Peyer's patch (tissue), 4 donors: ENCODE results near the gene KLK3. TPM values are rescaled to one million over a fixed set of nuclear protein-coding genes. Genes with fewer than 3 reads are reported as not detected.
A peak's percentile ranks its signal among the peaks of the same experiment; 100 is the strongest.

Source experiments
- DNase-seq, 3 donors: peaks; one replicate each; pipeline ENCODE4 v3.0.0-alpha.2; 2017 to 2019
- H3K27ac ChIP-seq, 4 donors: fragments of 200-600 bp; sonication (generic); one replicate each; pipeline ENCODE4 v1.5.1; 2016 to 2019
- H3K27me3 ChIP-seq, 2 donors: fragments of 200-600 bp; sonication (generic); one replicate each; pipeline ENCODE4 v1.5.1; 2019
- H3K36me3 ChIP-seq, 3 donors: fragments of 200-600 bp; sonication (generic); one replicate each; pipeline ENCODE4 v1.5.1; 2016 to 2019
- H3K4me1 ChIP-seq, 4 donors: fragments of 200-600 bp; sonication (generic); one replicate each; pipeline ENCODE4 v1.5.1; 2016 to 2019
- H3K4me3 ChIP-seq, 4 donors: fragments of 200-600 bp; sonication (generic); 1 replicate in 3 of 4; 2 replicates in 1 of 4; pipeline ENCODE4 v1.5.1; 2016 to 2019; ENCODE audit warnings: mild to moderate bottlenecking in 1 of 4
- H3K9me3 ChIP-seq, 4 donors: fragments of 200-600 bp; sonication (generic); one replicate each; pipeline ENCODE4 v1.5.1; 2016 to 2019; ENCODE audit warnings: mild to moderate bottlenecking in 1 of 4
- POLR2A ChIP-seq, 2 donors: fragments of 450-650 bp; IDR thresholded peaks; one replicate each; pipeline ENCODE4 v1.5.1; 2017; ENCODE audit warnings: antibody characterized with exemption in 2 of 2, mild to moderate bottlenecking in 2 of 2, moderate library complexity in 2 of 2
- total RNA-seq, 4 donors: library from RNA; depleted of rRNA; stranded (reverse); fragments of >200 nt; gene quantifications; one replicate each; pipeline ENCODE4 v1.1.0, GENCODE V29; 2016
- TF ChIP-seq, protein P1 (sequence below), 6 experiments: fragments of 450-650 bp in 4 of 6; fragments of 200-600 bp in 2 of 6; sonication (generic) in 1 of 6; IDR thresholded peaks; one replicate each; pipeline ENCODE4 v1.5.1; 2017 to 2019; ENCODE audit warnings: antibody characterized with exemption in 6 of 6, mild to moderate bottlenecking in 3 of 6, moderate library complexity in 1 of 6

The KLK3 gene
- total RNA-seq, 4 donors from 2014 or later = 1.2 to 2.4 (median 1.9) TPM; not detected in 1

DNA sequence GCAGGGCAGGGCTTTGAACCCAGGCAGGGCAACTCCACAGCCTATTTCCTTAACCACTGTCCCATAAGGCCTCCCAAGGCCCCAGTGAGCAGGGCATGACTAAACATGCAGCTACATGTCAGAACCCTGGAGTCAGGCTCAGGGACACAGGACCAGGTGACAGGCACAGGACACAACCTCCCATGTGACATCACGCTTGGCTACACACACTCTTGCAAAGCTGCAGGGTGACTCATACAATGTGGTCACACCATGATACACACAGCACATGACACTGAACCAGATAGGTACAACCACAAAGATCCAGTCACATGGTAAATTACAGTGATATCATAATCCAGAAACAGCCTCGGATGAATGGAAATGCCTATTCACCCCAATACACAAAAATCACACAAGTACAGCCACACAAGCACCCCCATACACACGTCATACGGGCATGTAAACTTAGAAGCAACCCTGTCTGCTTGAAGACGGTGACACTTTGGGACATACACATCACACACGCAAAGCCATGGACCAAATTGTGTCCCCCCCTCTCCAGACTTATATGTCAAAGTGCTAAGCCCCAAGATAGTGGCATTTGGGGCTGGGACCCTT is 42.0 kb downstream of the KLK3 start:
- Histone ChIP-seq H3K27me3 (no peaks in the 10 kb centered on the region), H3K4me3 (no peak overlapping the region), H3K9me3 (peaks cover 0 to 10% (median 0%) of the 10 kb centered on the region in 4 donors), H3K36me3 (no peaks in the 10 kb centered on the region), H3K27ac (peak overlapping the region in 2 of 4 donors; percentile 19 to 35), H3K4me1 (peaks cover 0 to 5% (median 0%) of the 10 kb centered on the region in 4 donors)
- peak in 2 of 3 donors; percentile 86 to 90 for DNase-seq
- no peak for TF ChIP-seq POLR2A (IDR thresholded peaks at IDR 0.05)
- TF ChIP-seq, protein P1, sequence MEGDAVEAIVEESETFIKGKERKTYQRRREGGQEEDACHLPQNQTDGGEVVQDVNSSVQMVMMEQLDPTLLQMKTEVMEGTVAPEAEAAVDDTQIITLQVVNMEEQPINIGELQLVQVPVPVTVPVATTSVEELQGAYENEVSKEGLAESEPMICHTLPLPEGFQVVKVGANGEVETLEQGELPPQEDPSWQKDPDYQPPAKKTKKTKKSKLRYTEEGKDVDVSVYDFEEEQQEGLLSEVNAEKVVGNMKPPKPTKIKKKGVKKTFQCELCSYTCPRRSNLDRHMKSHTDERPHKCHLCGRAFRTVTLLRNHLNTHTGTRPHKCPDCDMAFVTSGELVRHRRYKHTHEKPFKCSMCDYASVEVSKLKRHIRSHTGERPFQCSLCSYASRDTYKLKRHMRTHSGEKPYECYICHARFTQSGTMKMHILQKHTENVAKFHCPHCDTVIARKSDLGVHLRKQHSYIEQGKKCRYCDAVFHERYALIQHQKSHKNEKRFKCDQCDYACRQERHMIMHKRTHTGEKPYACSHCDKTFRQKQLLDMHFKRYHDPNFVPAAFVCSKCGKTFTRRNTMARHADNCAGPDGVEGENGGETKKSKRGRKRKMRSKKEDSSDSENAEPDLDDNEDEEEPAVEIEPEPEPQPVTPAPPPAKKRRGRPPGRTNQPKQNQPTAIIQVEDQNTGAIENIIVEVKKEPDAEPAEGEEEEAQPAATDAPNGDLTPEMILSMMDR (IDR thresholded peaks at IDR 0.05) = no peak

DNA sequence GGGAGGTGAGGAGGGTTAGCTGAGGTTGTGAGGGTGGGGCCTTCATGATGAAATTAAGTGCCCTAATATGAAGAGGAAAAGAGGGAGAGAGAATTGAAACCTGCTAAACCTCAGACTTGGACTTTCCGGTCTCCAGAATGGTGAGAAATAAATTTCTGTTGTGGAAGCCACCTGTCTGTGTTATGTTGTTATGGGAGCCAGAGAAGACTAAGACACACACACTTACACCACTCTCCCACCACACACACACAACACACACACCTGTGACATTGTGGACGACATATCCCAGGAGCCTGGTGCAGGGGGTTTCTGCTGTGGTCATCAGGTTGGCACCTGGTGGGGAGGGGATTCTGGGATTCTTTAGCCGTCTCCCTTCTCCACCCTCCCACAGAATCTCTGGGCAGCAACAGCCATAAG is 42.5 kb downstream of the KLK3 start:
- peaks cover 0 to 5% (median 0%) of the 10 kb centered on the region in 4 donors for H3K4me1 ChIP-seq
- no peak for TF ChIP-seq POLR2A (IDR thresholded peaks at IDR 0.05)
- TF ChIP-seq, protein P1 (IDR thresholded peaks at IDR 0.05) = no peak
- H3K27me3 ChIP-seq = no peaks in the 10 kb centered on the region
- no peak for DNase-seq
- H3K27ac ChIP-seq = peak overlapping the region in 2 of 4 donors; percentile 19 to 35
- H3K4me3 ChIP-seq = no peak overlapping the region
- peaks cover 0 to 10% (median 0%) of the 10 kb centered on the region in 4 donors for H3K9me3 ChIP-seq
- H3K36me3 ChIP-seq = no peaks in the 10 kb centered on the region

DNA sequence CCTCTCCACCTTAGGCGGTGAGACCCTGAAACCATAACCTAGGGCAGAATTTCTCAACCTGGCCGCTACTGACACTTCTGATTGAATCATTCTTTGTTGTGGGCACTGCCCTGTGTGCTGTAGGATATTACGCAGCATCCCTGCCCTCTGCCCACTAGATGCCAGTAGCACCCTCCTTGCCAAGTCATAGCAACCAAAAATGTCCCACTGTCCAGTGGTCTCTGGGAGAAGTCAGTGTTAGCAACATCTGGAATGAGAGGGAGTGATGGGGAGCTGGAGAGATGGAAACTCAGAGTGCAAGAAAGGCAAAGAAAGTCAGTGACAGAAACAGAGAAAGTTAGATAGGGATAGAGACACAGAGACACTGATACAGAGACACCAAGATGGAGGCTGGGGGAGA is 42.9 kb downstream of the KLK3 start:
- H3K4me3 ChIP-seq = no peak overlapping the region
- peak overlapping the region in 1 of 4 donors; percentile 35 for H3K27ac ChIP-seq
- H3K4me1 ChIP-seq = peaks cover 0 to 5% (median 0%) of the 10 kb centered on the region in 4 donors
- H3K27me3 ChIP-seq = no peaks in the 10 kb centered on the region
- no peaks in the 10 kb centered on the region for H3K36me3 ChIP-seq
- peaks cover 0 to 10% (median 0%) of the 10 kb centered on the region in 4 donors for H3K9me3 ChIP-seq
- DNase-seq = no peak
- no peak for TF ChIP-seq POLR2A (IDR thresholded peaks at IDR 0.05)
- TF ChIP-seq, protein P1 (IDR thresholded peaks at IDR 0.05) = no peak

DNA sequence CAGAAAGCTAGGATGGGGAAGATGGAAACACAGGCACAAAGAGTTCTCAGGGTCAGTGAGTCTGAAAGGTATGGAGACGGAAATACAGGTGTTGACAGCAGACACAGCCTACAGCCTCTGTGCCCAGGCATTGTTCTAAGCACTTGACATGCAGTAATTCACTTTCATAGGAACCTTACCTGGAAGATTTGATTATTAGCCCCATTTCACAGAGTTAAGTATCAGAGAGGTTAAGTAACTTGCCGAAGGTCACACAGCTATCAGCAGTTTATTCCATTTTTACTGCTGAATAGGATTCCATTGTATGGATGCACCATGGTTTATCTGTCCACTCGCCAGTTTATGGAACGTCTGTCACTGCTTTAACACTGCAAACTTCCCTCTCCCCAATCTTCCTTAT is 43.3 kb downstream of the KLK3 start:
- no peak overlapping the region for H3K27ac ChIP-seq
- H3K36me3 ChIP-seq = no peaks in the 10 kb centered on the region
- H3K4me1 ChIP-seq = peaks cover 0 to 5% (median 0%) of the 10 kb centered on the region in 4 donors
- H3K27me3 ChIP-seq = no peaks in the 10 kb centered on the region
- TF ChIP-seq, protein P1 (IDR thresholded peaks at IDR 0.05) = no peak
- TF ChIP-seq POLR2A (IDR thresholded peaks at IDR 0.05) = no peak
- H3K9me3 ChIP-seq = peaks cover 0 to 10% (median 0%) of the 10 kb centered on the region in 4 donors
- DNase-seq = no peak
- no peak overlapping the region for H3K4me3 ChIP-seq

DNA sequence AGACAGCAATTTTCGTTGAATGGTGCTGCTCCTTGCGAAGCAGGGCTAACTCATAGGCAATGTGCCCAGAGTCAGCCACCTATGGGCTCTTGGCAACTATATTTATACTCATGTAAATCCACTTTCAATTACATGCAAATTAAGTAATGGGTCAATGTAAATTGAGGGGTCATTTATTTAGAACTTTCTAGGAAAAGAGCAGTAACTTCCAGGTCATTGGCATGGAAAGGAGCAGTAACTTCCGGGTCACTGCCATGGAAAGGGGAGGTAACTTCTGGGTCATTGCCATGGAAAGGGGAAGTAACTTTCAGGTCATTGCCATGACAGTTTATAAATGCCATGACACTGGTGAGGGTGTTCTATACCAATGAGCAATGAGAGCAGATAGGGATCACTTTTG is 44.9 kb downstream of the KLK3 start:
- H3K27ac ChIP-seq = no peak overlapping the region
- no peaks in the 10 kb centered on the region for H3K36me3 ChIP-seq
- H3K4me1 ChIP-seq = peaks cover 0 to 5% (median 0%) of the 10 kb centered on the region in 4 donors
- no peak for DNase-seq
- no peaks in the 10 kb centered on the region for H3K27me3 ChIP-seq
- H3K9me3 ChIP-seq = peaks cover 0 to 5% (median 0%) of the 10 kb centered on the region in 4 donors
- TF ChIP-seq POLR2A (IDR thresholded peaks at IDR 0.05) = no peak
- TF ChIP-seq, protein P1 (IDR thresholded peaks at IDR 0.05) = no peak
- H3K4me3 ChIP-seq = no peak overlapping the region
